ENCODE results near the gene SLC35E3. TPM values are rescaled to one million over a fixed set of nuclear protein-coding genes. Genes with fewer than 3 reads are reported as not detected.

SLC35E3 gene
- total RNA-seq, 1 experiment from 2014 or later, result 10.8 TPM

- intact Hi-C loops (cut with micrococcal nuclease; ENCODE audit: unreplicated experiment), result no loop called here
- no peaks in the 10 kb centered on the region for H3K9me3 Mint-ChIP-seq (ENCODE audit: low read depth, unreplicated experiment)
- no TSS peak for BruUV-seq (replicated peaks)
- peaks cover 41% of the 10 kb centered on the region for H3K36me3 Mint-ChIP-seq (ENCODE audit: insufficient read depth, unreplicated experiment)
- DNase-seq, result no peak
- CTCF ChIA-PET, result interaction anchor here (0.7 kb wide), 1 partner anchor 1235 kb away, joined by 3 read pairs; no protein-coding TSS in a partner anchor
- no peak overlapping the region for H3K4me3 Mint-ChIP-seq (ENCODE audit: low read depth, unreplicated experiment)
- no peaks in the 10 kb centered on the region for H3K27me3 Mint-ChIP-seq (ENCODE audit: unreplicated experiment)
- TF ChIP-seq CTCF (IDR thresholded peaks at IDR 0.05; ENCODE audit: unreplicated experiment), result no peak
- H3K4me1 Mint-ChIP-seq (ENCODE audit: low read depth, unreplicated experiment), result no peaks in the 10 kb centered on the region
- H3K27ac Mint-ChIP-seq (ENCODE audit: unreplicated experiment), result no peak overlapping the region
These were observed 78.2 kb downstream of the SLC35E3 start for GRCh38 chr12:68824131-68824530.

GRCh38 chr12:68824597-68825250 lies 78.7 kb downstream of the SLC35E3 start:
- no peak for TF ChIP-seq CTCF (IDR thresholded peaks at IDR 0.05; ENCODE audit: unreplicated experiment)
- Mint-ChIP-seq H3K9me3 (ENCODE audit: low read depth, unreplicated experiment) (no peaks in the 10 kb centered on the region), H3K4me1 (ENCODE audit: low read depth, unreplicated experiment) (no peaks in the 10 kb centered on the region), H3K4me3 (ENCODE audit: low read depth, unreplicated experiment) (no peak overlapping the region), H3K36me3 (ENCODE audit: insufficient read depth, unreplicated experiment) (peaks cover 35% of the 10 kb centered on the region), H3K27me3 (ENCODE audit: unreplicated experiment) (no peaks in the 10 kb centered on the region), H3K27ac (ENCODE audit: unreplicated experiment) (no peak overlapping the region)
- CTCF ChIA-PET, result interaction anchor here (0.7 kb wide), 1 partner anchor 1236 kb away, joined by 3 read pairs; no protein-coding TSS in a partner anchor
- intact Hi-C loops (cut with micrococcal nuclease; ENCODE audit: unreplicated experiment), result no loop called here
- BruUV-seq (replicated peaks), result no TSS peak
- DNase-seq, result no peak

- no peaks in the 10 kb centered on the region for H3K4me1 Mint-ChIP-seq (ENCODE audit: low read depth, unreplicated experiment)
- no peak for DNase-seq
- H3K27me3 Mint-ChIP-seq (ENCODE audit: unreplicated experiment), result no peaks in the 10 kb centered on the region
- H3K36me3 Mint-ChIP-seq (ENCODE audit: insufficient read depth, unreplicated experiment), result peaks cover 33% of the 10 kb centered on the region
- no peak overlapping the region for H3K27ac Mint-ChIP-seq (ENCODE audit: unreplicated experiment)
- H3K9me3 Mint-ChIP-seq (ENCODE audit: low read depth, unreplicated experiment), result no peaks in the 10 kb centered on the region
- no peak for TF ChIP-seq CTCF (IDR thresholded peaks at IDR 0.05; ENCODE audit: unreplicated experiment)
- BruUV-seq (replicated peaks), result no TSS peak
- CTCF ChIA-PET, result no interaction called here
- intact Hi-C loops (cut with micrococcal nuclease; ENCODE audit: unreplicated experiment), result no loop called here
- H3K4me3 Mint-ChIP-seq (ENCODE audit: low read depth, unreplicated experiment), result no peak overlapping the region
These were observed 79.7 kb downstream of the SLC35E3 start for GRCh38 chr12:68825569-68826217.

GRCh38 chr12:68827895-68828671 lies 82.1 kb downstream of the SLC35E3 start:
- TF ChIP-seq CTCF (IDR thresholded peaks at IDR 0.05; ENCODE audit: unreplicated experiment), result no peak
- Mint-ChIP-seq H3K27me3 (ENCODE audit: unreplicated experiment) (no peaks in the 10 kb centered on the region), H3K4me3 (ENCODE audit: low read depth, unreplicated experiment) (no peak overlapping the region), H3K9me3 (ENCODE audit: low read depth, unreplicated experiment) (no peaks in the 10 kb centered on the region), H3K36me3 (ENCODE audit: insufficient read depth, unreplicated experiment) (peaks cover 31% of the 10 kb centered on the region), H3K27ac (ENCODE audit: unreplicated experiment) (no peak overlapping the region), H3K4me1 (ENCODE audit: low read depth, unreplicated experiment) (no peaks in the 10 kb centered on the region)
- DNase-seq, result no peak
- intact Hi-C loops (cut with micrococcal nuclease; ENCODE audit: unreplicated experiment), result no loop called here
- CTCF ChIA-PET, result no interaction called here
- BruUV-seq (replicated peaks), result no TSS peak
